ENCODE results near the gene NCAPD2.

GRCh38 chr12:6574576-6575295 is 80.8 kb downstream of the NCAPD2 start:
- no peak for TF ChIP-seq CTCF (optimal IDR thresholded peaks at IDR 0.05 in 1 of 3, IDR thresholded peaks at IDR 0.05 in 1 of 3, conservative IDR thresholded peaks at IDR 0.05 in 1 of 3; ENCODE audit: extremely low read depth in 1 of 3, insufficient read depth in 2 of 3, low read length in 3 of 3)
- TF ChIP-seq EZH2 (IDR thresholded peaks at IDR 0.05; ENCODE audit: low read length), result no peak
